ENCODE data around the gene ATP5ME.
A peak's percentile ranks its signal among the peaks of the same experiment; 100 is the strongest.

The ATP5ME gene

DNA sequence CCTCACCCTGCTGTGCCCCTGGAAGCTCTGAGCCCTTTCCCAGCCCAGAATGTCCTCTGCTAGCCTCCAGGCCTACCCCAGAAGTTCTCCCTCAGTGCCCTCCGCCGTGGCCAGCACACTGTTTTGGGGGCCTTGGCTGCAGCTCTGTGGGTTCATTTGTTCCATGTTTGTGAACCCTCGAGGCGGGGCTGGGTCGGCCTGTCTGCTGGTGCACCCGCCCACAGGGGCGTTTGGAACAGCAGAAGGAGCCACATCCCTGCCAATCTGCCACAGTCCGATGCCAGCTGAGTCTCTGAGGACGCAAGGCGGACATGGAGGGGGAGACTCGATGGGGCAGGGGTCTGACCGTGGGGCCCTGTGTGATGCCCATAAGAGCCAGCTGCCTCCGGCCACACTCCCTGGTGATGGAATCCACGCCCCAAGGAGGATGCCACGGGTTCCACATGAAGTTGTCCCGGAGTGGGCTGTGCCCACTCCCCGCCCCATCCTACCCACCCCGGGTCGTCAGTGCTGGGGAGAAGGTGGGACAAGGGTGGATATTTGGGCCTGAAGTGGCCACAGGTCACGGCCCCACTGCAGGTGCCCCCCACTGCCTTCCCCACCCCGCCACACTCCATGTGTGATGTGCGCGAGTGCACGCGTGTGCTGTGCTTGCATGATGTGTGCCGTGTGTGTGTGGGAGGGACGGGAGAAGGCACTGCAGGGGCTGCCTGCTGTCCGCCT, 7.1 kb downstream of the ATP5ME start:
- DNase-seq (ENCODE audit: low spot score) = no peak

DNA sequence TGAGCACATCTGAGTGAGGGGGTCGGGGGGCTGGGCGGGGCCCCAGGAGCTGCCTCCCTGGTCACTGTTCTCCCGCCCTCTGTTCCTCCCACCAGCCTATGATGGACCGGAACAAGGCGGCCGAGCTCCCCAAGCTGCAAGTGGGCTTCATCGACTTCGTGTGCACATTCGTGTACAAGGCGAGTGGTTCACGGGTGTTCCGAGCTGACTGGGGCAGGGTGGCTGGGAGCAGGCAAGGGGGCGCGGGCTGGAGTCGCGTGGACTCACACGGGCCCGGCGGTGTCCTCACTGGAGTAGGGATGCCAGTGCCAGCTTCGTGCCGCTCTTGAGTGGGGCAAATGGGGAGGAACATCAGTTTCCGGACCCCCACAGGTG, 7.7 kb downstream of the ATP5ME start:
- no peak for DNase-seq (ENCODE audit: low spot score)

DNA sequence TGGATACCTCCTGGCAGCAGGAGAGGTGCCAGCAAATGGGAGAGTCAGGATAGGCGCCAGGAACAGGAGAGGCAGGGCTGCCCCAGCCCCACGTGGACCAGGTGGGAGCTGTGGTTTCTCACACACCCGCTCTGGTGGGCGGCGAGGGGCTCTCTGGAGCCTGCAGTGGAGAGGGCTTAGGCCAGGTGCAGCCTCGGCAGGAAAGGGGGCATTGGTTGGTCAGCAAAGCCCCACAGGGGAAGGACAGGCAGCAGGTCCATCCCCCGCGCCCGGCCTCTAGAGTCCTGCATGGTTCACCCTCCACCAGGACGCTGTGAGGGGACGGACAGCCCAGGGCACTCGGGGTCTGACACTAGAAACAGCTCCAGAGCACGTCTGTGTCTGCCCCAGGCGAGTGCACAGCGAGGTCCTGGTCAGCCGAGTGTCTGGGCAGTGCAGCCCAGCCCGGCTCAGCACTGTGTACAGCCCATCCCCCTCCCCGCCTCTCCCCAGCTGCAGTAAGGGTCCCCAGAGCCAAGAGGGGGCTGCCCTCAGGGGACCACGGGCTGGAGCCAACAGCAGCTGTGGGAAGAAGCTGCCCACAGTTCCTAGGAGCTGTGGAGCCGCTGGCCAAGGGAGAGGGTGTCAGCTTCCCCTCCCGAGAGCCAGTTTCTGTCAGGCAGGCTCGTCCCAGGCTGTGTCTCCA, 8.2 kb downstream of the ATP5ME start:
- no peak for DNase-seq (ENCODE audit: low spot score)

DNA sequence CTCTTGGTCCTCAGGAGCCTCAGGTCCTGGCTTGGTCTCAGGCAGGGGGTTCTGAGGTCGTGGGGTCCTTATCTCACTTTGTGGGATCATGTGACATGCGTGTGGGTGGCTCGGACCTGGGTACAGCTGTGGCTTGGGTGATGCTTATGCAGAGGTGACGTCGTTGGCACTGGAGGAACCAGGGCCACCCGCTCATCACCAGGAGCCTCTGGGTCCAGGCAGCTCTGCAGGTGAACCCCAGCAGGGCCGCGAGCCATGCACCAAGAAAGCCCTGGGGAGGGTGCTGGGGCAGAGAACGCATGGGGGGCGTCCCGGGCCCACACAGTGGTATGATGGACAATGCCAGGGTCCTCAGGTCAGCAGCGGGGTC, 8.7 kb downstream of the ATP5ME start:
- no peak for DNase-seq (ENCODE audit: low spot score)

DNA sequence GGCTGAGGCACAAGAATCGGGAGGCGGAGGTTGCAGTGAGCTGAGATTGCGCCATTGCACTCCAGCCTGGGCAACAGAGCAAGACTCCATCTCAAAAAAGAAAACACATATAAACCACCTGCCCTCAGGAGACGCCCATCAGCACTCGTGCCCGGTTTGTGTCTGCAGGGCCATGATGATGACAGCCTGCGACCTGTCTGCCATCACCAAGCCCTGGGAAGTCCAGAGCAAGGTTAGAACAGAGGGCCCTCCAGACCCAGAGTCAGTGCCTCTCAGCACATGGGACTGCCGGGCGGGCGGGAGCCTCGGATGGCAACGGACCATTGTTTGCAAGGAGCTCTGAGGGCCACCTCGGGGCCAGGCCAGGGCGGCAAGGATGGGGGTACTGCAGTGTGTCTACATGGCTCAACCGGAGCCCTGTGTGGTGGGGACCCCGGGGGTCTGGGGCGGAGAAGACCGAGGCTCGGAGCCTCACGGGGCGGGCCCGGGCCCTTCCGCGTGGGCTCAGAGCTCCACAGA, 9.3 kb downstream of the ATP5ME start:
- DNase-seq (ENCODE audit: low spot score) = no peak

DNA sequence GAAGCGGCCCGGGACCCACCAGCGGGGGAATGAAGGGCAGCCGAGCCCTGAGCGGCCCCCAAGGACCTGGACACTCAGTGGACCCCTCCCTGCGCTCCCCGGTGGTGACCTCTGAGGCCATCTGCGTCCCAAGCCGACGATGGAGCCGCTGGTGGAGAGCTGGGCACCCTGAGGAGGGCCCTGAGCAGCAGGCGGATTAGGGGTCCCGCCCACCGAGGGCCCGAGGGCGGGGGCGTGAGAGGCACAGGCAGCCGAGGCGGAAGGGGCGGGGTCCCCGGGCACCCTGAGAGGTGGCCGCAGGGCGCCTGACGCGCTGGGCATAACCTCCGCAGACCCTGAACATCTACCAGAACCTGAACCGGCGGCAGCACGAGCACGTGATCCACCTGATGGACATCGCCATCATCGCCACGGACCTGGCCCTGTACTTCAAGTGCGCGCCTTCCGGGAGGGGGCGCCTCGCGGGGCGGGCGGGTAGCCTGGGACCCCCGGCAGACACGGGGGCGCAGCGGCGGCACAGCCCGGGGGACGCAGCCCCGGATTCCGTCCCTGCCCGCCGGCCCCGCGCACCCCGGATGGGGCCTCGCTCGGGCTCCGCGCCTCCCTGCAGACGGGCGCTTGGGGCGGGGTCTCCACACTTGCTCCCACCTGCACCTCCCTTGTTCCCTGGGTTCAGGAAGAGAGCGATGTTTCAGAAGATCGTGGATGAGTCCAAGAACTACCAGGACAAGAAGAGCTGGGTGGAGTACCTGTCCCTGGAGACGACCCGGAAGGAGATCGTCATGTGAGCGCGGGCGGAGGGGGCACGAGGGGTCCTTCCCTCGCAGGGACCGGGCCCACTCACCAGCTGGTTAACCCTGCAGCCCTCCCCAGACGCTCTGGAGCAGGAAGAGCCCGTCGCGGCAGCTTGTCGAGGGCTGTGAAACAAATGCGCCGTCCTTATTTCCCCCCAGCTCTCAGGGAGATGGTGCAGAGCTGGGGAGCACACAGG, 10.3 kb downstream of the ATP5ME start:
- peak; percentile 75 for DNase-seq (ENCODE audit: low spot score)

DNA sequence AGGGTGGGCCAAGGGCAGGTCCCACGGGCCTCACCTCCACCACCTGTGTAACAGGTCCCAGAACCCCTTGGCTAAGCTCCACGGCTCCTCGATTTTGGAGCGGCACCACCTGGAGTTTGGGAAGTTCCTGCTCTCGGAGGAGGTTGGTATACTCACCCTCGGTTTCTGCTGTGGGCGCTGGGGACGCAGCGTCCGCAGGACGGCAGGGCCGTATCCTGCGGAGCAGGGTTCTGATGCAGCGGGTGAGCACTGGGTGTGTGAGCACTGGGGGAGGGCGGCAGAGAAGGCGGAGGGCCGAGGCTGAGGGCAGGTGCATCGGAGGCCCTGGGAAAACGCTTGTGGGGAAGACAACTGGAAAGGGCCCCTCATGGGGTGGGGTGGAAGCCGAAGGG, 11.0 kb downstream of the ATP5ME start:
- DNase-seq (ENCODE audit: low spot score) = no peak

DNA sequence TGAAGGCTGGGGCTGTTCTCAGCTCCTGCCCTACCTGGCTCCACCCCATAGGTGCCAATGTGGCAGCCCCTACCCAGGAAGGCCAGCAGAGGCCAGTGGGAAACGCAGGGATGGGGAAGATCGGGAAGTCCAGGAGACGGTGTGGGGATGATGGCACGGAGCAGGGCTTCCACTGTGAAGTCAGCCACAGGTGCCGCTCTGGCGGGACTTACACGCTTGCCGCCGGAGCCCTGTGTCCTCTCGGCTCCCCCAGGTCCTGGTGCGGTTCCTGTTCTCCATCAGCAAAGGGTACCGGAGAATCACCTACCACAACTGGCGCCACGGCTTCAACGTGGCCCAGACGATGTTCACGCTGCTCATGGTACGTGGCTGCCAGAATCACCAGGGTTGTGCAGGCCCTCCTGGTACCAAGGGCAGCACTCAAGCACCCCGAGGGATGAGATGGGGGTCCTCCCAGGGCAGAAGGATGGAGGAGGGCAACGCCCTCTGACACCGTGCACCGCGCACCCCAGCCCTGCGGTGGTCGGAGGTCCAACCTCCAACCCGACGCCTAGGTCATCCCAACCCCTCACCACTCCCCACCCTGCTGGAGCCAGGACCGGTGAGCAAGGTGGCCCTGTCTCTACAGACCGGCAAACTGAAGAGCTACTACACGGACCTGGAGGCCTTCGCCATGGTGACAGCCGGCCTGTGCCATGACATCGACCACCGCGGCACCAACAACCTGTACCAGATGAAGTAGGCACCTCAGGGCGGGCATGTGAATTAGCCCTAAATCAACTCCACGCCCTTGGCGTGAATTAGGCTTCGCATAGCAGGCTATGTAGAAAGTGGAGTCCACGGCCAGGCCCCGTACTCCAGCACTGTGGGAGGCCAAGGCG, 12.0 kb downstream of the ATP5ME start:
- DNase-seq (ENCODE audit: low spot score) = no peak

DNA sequence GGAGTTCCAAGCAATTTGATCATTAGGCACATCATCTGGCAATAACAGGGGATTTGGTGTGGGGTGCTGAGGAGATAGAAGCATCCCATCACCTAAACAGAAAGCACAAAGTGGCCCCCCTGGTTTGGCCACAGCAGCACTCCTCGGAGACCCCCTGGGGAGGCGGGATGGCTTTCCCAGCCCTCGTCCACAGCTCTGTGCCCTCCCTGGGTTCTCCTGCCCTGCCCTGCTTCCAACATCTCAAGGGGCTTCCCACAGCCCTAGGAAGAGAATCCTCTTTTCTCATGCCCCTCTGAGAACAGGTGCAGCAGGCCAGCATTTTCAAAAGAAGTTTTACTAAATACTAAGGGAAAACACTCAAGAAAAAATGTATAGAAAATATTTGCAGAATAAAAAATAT, 12.8 kb downstream of the ATP5ME start:
- DNase-seq (ENCODE audit: low spot score) = no peak

DNA sequence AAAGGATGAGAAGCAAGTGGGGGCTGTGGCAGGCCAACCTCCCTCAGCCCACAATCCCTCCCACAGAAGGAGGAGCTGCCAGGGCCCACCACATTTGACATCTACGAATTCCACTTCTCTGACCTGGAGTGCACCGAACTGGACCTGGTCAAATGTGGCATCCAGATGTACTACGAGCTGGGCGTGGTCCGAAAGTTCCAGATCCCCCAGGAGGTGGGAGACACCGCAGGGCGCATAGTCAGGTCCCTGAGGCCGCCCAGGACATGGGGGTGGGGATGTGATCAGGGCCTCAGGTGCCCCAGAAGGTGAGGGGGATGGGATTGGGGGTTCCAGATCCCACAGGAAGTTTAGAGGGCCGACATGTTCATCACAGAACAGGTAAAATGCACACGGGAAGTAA, 13.7 kb downstream of the ATP5ME start:
- no peak for DNase-seq (ENCODE audit: low spot score)

DNA sequence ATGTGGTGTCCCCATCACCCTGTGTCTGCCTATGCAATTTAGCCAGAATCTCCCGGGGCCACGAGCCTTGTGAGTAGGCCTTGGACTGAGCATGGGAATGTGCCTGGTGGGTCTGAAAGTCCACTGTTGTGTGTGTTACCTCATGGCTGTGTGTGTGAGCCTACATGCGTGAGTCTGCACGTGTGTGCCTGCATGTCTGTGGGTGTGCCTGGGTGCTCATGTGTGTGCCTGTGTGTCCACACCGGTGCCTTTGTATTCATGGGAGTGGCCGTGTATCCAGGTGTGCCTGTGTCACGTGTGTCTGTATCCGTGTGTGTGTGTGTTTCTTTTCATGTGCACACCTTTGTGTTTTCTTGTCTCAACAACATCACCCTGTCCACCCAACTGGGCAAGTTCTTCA, 14.2 kb downstream of the ATP5ME start:
- DNase-seq (ENCODE audit: low spot score) = no peak

DNA sequence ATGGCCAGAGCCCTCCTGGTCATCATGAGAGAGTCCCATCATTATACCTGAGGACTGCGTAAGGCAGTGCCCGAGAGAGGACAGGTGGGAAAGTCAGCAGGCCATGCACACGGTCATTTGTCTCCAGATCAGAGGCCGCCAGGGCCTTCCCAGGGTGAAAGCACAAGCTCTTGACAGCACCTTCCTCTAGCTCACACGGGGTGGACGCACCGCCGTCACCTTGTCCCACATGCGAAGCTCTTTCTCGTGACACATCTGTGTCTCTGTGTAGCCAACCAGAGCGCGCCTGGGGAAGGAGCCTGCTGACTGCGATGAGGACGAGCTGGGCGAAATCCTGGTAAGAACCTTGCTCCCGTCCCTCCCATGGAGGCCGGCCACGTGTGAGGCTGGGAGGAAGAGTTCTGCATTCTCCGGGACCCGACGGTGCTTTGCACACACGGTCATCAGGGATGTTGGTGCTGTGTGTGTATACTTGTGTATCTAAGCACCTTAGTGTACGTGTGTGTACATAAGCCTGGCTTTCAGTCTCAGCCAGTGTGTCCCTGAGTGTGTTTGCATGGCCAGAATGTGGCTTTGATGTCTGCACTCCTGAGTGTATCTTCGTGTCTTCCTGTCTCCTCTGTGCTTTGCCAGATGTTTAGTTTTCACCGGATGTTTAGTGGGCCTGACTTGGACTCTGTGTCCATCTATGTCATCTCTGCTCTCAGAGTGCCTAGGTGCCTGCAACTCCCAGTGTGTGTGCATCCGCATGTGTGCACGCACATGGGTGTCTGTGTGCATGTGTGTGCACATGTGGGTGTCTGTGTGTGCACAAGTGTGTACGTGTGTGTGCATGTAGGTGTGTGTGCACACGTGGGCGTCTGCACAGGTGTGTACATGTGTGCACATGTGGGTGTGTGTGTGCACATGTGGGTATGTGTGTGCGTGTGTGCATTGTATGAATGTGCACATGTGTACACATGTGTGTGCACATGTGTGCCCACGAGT, 15.1 kb downstream of the ATP5ME start:
- DNase-seq (ENCODE audit: low spot score) = no peak

DNA sequence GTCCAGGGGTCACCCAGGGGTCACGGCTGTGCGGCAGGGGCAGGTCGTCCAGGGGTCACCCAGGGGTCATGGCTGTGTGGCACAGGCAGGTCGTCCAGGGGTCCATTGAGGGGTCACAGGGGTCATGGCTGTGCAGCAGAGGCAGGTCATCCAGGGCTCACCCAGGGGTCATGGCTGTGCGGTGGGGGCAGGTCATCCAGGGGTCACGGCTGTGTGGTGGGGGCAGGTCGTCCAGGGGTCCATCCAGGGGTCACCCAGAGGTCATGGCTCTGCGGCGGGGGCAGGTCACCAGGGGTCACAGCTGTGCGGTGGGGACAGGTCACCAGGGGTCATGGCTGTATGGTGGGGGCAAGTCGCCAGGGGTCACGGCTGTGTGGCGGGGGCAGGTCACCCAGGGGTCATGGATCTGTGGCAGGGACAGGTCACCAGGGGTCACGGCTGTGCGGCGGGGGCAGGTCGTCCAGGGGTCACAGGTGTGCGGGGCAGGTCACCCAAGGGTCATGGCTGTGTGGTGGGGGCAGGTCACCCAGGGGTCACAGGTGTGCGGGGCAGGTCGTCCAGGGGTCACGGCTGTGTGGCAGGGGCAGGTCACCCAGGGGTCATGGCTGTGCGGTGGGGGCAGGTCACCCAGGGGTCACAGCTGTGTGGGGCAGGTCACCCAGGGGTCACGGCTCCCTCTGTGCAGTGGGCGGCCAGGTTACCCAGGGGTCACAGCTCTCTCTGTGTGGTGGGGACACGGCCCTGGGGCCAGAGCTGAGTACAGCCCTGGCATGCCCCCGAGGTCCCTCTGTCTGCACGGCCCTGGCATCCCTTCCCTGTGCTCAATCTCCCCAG, 16.0 kb downstream of the ATP5ME start:
- no peak for DNase-seq (ENCODE audit: low spot score)

DNA sequence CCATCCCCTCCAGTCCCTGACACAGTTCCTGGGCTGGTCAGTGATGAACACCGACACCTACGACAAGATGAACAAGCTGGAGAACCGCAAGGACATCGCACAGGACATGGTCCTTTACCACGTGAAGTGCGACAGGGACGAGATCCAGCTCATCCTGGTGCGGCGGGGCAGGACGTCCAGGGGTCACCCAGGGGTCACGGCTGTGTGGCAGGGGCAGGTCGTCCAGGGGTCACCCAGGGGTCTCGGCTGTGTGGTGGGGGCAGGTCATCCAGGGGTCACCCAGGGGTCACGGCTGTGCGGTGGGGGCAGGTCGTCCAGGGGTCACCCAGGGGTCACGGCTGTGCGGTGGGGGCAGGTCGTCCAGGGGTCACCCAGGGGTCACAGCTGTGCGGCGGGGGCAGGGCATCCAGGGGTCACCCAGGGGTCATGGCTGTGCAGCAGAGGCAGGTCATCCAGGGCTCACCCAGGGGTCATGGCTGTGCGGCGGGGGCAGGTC, 16.7 kb downstream of the ATP5ME start:
- DNase-seq (ENCODE audit: low spot score) = no peak

DNA sequence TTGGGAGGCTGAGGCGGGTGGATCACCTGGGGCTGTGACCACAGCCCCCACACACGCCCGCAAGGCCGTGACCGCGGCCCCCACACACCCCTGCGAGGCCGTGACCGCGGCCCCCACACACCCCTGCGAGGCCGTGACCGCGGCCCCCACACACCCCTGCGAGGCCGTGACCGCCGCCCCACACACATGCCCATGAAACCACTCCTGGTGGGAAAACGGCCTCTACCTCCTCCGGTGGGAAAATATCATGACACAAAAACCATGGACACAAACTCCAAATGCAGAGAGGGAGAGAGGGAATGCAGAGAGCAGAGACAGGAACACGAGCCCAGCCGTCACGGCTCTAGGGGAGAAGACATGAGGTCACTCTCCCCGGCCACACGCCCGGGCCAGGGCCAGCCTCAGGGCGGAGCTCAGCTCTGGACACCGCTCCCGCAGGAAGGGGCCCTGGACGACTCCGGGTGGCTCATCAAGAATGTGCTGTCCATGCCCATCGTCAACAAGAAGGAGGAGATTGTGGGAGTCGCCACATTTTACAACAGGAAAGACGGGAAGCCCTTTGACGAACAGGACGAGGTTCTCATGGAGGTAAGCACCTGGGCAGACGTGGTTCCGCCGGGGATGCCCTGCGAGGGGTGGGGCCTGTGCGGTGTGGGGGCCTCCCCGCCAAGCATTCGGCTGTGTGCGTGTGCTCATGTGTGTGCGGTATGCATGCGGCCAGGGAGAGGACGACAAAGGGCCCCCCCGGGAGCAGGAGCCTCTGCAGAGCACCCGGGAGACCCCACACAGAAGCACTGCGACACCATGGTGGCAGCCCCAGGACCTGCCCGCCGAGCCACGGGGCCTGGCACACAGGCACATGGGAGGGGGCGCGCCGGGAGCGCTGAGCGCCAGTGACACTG, 17.4 kb downstream of the ATP5ME start:
- no peak for DNase-seq (ENCODE audit: low spot score)

DNA sequence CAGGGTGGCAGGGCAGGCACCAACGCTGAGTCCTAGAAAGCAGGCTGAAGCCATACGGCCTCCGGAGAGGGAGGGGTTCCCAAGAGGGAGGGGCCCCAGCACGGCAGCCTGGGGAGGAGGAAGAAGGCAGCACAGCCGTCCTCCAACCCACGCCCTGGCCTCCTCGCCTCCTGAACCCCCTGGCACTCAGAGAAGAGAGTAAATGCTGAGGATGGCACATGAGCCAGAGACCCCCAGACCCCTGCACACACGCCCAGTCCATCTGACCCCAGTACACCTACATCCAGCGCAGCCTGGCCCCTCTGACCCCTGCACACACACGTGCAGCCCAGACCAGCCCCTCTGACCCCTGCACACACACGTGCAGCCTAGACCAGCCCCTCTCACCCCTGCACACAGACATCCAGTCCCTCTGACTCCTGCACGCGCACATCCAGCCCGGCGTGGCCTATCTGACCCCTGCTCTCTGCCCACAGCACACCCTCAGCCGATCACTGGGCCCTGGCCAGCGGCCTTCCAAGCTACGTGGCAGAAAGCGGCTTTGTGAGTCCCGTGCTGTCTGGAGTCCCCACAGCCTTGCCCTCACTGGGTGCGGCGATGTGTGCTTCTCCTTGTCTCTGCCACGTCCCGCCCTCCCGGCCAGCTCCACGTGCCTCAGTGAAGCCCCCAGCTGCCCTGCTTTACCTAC, 18.5 kb downstream of the ATP5ME start:
- no peak for DNase-seq (ENCODE audit: low spot score)

DNA sequence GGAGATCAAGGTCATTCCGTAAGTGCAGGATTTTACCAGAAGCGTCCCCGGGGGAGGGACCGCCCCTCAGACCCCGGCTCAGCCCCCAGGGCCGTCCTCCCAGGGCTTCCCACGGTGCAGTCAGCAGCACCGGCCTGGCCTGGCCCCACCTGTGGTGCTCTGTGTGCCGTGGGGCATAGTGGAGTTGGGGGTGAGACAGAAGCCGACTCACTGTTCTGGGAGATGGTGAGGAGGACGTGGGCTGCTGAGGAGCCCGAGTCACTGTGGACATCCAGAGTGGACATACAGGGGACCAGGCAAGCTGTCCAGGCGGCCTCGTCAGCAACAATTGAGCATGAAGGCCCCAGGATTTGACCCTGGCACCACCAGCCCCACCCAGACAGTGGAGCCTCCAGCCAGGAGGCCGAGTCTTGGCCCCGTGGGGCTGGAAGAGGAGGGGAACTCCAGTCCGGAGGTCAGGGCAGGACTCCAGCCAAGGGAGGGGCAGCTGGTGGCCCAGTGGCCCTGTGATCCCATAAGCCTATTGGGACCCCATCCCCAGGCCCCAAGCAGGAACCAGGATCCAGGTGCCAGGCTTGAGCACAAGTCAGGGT, 19.1 kb downstream of the ATP5ME start:
- no peak for DNase-seq (ENCODE audit: low spot score)
